HG03039 (cell line): Measurements from ENCODE around the gene RBM39.
"Not testable (repeated sequence)": the region's sequence is repeated elsewhere in the genome, so short reads cannot be mapped to it uniquely, and the experiment has no call there.

ENCODE experiments used
- ATAC-seq: cut with Tn5 transposase; IDR thresholded peaks from one replicate; pipeline ENCODE4 v1.9.1; 2021; ENCODE audit warnings: mild to moderate bottlenecking, moderate library complexity; ENCODE audit not compliant: unreplicated experiment

RBM39 gene

DNA sequence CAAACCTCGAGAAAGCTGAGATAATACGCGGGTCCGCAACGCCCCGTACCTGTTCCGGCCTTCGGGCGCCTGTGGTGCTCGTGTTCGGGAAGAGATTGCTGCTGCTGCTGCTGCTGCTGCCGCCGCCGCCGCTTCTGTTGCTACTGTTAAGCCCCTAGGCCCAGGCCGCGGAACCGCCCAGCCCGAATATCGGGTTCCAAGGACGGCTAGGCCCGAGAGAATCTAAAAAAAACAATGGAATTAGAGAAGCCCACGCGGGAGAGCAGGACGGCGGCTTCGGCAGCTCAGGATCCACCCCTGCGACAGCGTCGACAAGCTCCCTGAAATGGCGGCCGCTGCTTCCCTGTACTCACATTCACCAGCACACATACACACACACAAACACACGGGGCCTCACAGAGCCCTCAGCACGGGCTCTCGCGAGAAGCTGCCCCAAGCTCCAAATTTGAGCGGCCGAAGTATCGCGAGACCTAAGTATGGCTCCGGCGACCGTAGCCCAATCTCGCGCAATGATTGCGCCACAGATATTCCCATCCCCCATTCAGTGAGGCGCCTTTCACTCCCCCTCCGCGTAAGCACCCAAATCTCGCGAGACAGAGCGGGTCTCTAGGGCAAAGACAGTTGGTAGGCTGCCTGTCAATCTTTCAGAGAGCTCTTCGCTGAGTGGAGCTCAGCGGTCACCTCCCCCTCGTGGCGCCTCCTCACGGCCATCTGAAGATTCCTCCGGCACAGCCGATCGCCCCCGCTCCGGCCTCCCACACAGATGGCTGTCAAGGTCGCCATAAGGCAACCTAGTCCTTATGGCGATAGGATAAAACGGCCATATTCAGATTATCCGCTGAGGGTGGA lies at the start of gene RBM39:
TSS of gene RBM39 (minus strand) at position 369 of the 849 bp plus-strand sequence. CDS start 1,386 bp downstream, outside the sequence.
- ATAC-seq, result peak; percentile 87

GRCh38 chr20:35791821-35792220 lies 49.8 kb upstream of the RBM39 start:
- ATAC-seq, result no peak

GRCh38 chr20:35791097-35791496 lies 49.0 kb upstream of the RBM39 start:
- ATAC-seq, result no peak

DNA sequence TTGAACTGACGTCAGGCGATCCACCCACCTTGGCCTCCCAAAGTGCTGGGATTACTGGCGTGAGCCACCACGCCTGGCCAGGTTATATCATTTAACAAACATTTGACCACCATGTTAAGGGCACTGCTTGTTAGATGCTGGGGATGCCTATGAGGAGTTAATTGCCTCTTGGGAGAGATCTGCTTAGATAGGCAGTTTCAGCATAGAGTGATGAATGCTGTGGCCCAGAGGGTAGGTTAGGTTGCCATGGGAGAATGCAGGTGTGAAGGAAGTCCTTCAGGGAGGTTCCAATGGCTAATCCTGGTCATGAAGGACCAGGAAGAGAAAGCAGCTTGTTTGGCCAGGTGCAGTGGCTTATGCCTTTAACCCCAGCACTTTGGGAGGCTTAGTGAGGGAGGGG lies 46.7 kb upstream of the RBM39 start:
- no peak for ATAC-seq

- ATAC-seq, result not testable (repeated sequence)
These were observed 43.5 kb upstream of the RBM39 start for GRCh38 chr20:35785541-35785940.

- not testable (repeated sequence) for ATAC-seq
These were observed 41.8 kb upstream of the RBM39 start for GRCh38 chr20:35783811-35784210.

GRCh38 chr20:35776513-35777101 lies 34.5 kb upstream of the RBM39 start:
- no peak for ATAC-seq

GRCh38 chr20:35774391-35774790 lies 32.3 kb upstream of the RBM39 start:
- ATAC-seq, result no peak

DNA sequence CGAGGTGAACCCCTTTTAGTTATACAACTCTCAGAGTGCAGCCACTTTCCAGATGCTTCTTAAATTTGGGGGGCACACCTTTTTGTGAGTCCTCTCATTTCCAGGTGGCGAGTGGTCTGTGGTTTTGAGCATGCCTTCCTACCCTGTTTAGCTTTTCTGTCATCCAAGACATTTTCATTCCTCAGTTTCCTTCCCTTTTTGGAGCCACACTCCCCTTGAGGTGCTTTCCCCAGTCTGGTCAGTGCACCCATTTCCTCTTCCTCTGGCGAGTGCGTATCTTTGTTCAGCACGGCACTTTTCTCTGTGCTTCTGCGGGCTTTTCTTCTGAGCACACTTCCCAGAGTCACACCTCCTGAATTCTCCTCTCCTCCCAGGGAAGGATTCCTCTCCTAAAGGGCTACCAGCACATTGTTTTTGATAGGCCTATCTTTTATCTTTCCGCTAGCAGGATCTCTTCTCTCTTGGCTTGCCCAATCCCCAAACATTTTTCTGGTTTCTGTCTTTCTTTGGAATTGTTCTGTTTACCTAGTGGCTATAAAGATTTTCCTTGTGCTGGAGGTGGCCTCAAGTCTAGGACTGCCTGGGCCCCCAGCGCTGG lies 31.2 kb upstream of the RBM39 start:
- no peak for ATAC-seq

DNA sequence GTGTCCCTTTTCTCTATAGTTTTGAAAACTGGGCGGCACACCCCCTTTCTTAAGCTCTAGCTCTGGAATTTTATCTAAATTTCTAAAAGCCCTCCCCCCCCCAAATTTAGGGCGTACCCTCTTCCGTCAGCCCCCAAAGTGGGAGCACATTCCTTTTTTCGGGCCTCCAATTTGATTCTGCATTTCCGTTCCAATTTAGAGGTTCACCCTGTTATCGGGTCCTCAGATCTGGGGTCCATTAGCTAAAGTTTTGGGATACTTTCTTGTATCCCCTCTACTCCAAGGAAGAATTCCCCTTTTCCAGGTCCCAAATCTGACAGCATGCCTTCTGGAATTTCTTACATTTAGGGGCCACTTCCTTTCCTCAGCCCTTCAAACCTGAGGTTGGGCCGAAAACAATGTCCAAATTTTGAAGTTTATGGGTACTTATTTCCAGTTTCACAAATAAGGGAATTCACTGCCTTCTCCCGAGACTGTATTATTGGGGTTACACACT lies 30.6 kb upstream of the RBM39 start:
- no peak for ATAC-seq

DNA sequence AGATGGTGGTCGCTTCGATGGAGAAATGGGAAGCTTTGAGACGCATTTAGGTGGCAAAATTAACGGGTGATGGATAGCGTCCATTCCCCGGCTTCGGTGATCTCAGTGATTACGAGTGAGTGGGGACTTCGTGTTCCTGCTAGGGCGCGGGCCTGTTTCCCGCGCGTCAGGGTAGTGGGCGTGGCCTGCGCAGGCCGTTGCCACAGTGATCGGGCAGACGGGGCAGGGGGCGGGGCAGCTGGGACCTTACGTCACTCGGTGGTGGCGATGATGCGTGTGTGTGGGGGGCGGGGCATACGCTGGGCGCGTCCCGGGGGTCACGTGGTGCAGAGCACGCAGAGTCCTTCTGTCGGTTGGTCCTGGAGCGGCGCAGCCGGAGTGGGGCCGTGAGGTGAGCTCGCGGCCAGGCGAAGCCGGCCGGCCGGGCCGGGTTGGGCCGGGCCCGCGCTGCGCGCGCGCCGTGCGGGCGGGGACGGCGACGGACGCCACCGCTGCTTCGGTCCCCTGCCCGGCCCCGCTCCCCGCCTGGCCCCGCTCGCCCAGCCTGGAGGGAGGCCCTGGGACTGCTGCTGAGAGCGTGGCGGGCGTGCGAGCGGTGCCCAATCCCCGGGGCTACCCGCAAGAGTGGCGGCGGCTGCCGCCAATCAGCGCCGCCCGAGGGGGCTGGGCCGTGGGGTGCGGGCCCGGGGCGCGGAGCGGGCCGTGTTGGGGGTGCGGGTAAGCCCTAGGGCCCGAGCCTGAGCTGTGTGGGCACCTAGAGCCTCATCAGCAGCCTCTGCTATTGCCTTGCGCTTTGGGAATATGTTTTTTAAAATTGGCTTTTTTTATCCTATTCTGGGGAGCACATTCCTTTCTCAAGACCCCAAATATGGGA lies 29.9 kb upstream of the RBM39 start, which contains the start of gene PHF20:
TSS of gene PHF20 (plus strand) at position 327 of the 874 bp plus-strand sequence. CDS start 29,508 bp downstream, outside the sequence.
- ATAC-seq, result peak; percentile 80

GRCh38 chr20:35771367-35771688 lies 29.3 kb upstream of the RBM39 start:
- ATAC-seq, result no peak

DNA sequence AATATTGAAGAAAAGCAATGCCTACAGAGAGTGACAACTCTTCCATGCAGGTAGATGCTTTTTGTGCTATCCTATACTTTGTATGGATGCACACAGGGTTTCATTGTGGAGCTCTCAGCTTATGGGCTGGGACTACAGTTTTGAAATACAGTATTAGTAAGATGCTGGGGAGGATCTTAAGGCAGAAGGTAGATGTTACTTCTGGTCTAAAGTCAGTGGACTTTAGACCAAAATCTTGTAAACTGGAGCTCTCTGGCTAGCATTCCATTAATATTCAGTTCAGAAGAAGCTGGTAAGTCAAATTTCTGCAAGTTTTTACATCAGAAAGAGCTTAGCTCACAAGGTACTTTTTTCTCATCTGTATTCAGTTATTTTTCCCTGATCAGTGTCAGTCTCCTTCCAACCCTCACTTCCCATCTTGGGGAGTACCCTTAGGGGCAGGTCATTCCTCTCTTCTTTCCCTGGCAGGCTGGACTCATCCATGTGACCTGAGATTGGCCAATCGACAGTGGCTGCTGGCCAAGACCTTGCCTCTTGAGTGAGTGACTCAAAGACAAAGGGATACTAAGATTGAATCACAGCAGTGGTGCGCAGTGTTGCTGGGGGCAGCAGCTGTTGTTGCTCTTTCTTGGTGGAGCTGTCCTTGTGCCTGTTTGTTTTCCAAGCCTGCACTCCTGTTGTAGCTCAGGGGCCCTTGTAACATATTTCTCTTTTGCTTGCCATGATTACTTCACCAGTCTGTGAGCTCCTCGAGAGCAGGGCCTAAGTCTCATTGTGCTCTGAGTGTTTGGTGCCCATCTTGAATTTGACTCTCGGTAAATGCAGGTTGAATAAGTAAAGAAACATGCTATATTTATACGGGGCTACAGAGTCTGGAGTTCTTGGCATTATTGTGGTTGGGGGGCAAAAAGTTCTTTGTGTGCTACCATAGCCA lies 26.9 kb upstream of the RBM39 start:
- no peak for ATAC-seq

- ATAC-seq, result peak; percentile 34
These were observed 25.8 kb upstream of the RBM39 start for GRCh38 chr20:35767683-35768481.

- no peak for ATAC-seq
These were observed 24.8 kb upstream of the RBM39 start for GRCh38 chr20:35766843-35767242.

- not testable (repeated sequence) for ATAC-seq
These were observed 22.9 kb upstream of the RBM39 start for GRCh38 chr20:35764936-35765335.

- ATAC-seq, result no peak
These were observed 20.4 kb upstream of the RBM39 start for GRCh38 chr20:35762461-35762860.

GRCh38 chr20:35761548-35761947 lies 19.5 kb upstream of the RBM39 start:
- not testable (repeated sequence) for ATAC-seq
